HepG2 (cell line): Measurements from ENCODE around the gene DAB2. TPM values are rescaled to one million over a fixed set of nuclear protein-coding genes. Genes with fewer than 3 reads are reported as not detected.
"Not testable (repeated sequence)": the region's sequence is repeated elsewhere in the genome, so short reads cannot be mapped to it uniquely, and the experiment has no call there.

ENCODE experiments used
- ATAC-seq: fragments of 200-7000 bp; cut with Tn5 transposase; 3 replicates; pipeline ENCODE4 v1.9.1; 2020; ENCODE audit warnings: mild to moderate bottlenecking, moderate library complexity
- BruUV-seq: library from RNA; stranded (reverse); fragments of 400-500 nt; replicated peaks from 2 replicates; lab custom pipeline; 2021; lab: Mats Ljungman, UMichigan
- CTCF ChIA-PET: fragments of 300-600 bp; formaldehyde crosslinking; extraction: SDS; loops from one replicate; lab custom pipeline; 2021; ENCODE audit warnings: low total read pairs, inconsistent platforms, low intra/inter-chr PET ratio; lab: Yijun Ruan, JAX
- POLR2A ChIA-PET: fragments of 350-600 bp; sonication (Branson Sonifier 250); formaldehyde crosslinking; loops from one replicate; lab custom pipeline; 2020; ENCODE audit warnings: antibody characterized with exemption, inconsistent platforms; lab: Yijun Ruan, JAX
- DNase-seq: peaks from one replicate; pipeline ENCODE4 v3.0.0-alpha.2; 2015; ENCODE audit warnings: low spot score
- FAIRE-seq: peaks from 3 replicates; lab custom pipeline; 2011; peaks lifted over from hg19 to GRCh38; lab: Jason Lieb, UNC
- H2AFZ ChIP-seq: one replicate; pipeline ENCODE4 v1.6.1; 2011; ENCODE audit warnings: low read length, inconsistent platforms
- H3K27ac ChIP-seq: fragments of 300-600 bp; 3 replicates; pipeline ENCODE4 v1.8.0; 2011; ENCODE audit warnings: mixed run types, mild to moderate bottlenecking, mixed read lengths, low read length, inconsistent platforms; ENCODE audit not compliant: insufficient read depth; ENCODE audit errors: extremely low read length
- H3K27me3 ChIP-seq, 2 experiments: fragments of 200-600 bp in 1 of 2; 2 replicates in 1 of 2; 3 replicates in 1 of 2; pipeline versions ENCODE4 v1.6.0 to v1.8.0; 2011; ENCODE audit warnings: low read length in 2 of 2, mild to moderate bottlenecking in 2 of 2, moderate library complexity in 2 of 2, inconsistent platforms in 1 of 2; ENCODE audit not compliant: insufficient read depth in 2 of 2, control insufficient read depth in 1 of 2
- H3K36me3 ChIP-seq, 2 experiments: fragments of 200-600 bp in 1 of 2; replicated peaks in 1 of 2; 2 replicates in 1 of 2; 3 replicates in 1 of 2; pipeline versions ENCODE4 v1.5.1 to v1.8.0; 2011; ENCODE audit warnings: low read length in 2 of 2, inconsistent platforms in 1 of 2; ENCODE audit not compliant: insufficient read depth in 2 of 2, control insufficient read depth in 1 of 2
- H3K4me1 ChIP-seq: 2 replicates; pipeline ENCODE4 v1.5.1; 2012; ENCODE audit warnings: low read length, inconsistent platforms; ENCODE audit not compliant: insufficient read depth
- H3K4me2 ChIP-seq: 2 replicates; pipeline ENCODE4 v1.6.0; 2011; ENCODE audit warnings: low read depth, low read length, inconsistent platforms
- H3K4me3 ChIP-seq, 3 experiments: fragments of 200-600 bp in 1 of 3; sonication (generic), shearing (Covaris generic) in 1 of 3; replicated peaks in 1 of 3; 2 replicates each; pipeline ENCODE4 v1.5.1; 2011 to 2016; ENCODE audit warnings: low read length in 3 of 3, inconsistent platforms in 2 of 3, low read depth in 2 of 3, mild to moderate bottlenecking in 2 of 3, control low read depth in 1 of 3, mixed read lengths in 1 of 3; ENCODE audit not compliant: insufficient read depth in 1 of 3
- H3K79me2 ChIP-seq: one replicate; pipeline ENCODE4 v1.6.1; 2011; ENCODE audit warnings: low read length, inconsistent platforms; ENCODE audit not compliant: insufficient read depth
- H3K9ac ChIP-seq: 2 replicates; pipeline ENCODE4 v1.6.0; 2011; ENCODE audit warnings: mild to moderate bottlenecking, low read depth, low read length, inconsistent platforms; ENCODE audit not compliant: insufficient read depth
- H3K9me3 ChIP-seq: 2 replicates; pipeline ENCODE4 v1.5.1; 2012; ENCODE audit warnings: mild to moderate bottlenecking, low read length
- H4K20me1 ChIP-seq: 2 replicates; pipeline ENCODE4 v1.6.0; 2011; ENCODE audit warnings: inconsistent platforms, mild to moderate bottlenecking, low read length, moderate library complexity; ENCODE audit not compliant: insufficient read depth
- ATF7 ChIP-seq, 2 experiments: fragments of 450-650 bp in 1 of 2; sonication (generic) in 1 of 2; formaldehyde crosslinking in 1 of 2; IDR thresholded peaks; 2 replicates each; pipeline versions ENCODE4 v1.4.0 to v1.6.1; 2016 to 2020; ENCODE audit warnings: antibody characterized with exemption in 1 of 2, mild to moderate bottlenecking in 1 of 2, missing genetic modification reagents in 1 of 2
- CEBPZ ChIP-seq: IDR thresholded peaks from 2 replicates; pipeline ENCODE4 v1.6.1; 2012; ENCODE audit warnings: low read length, improper control_type of control experiment
- DR1 ChIP-seq: sonication (generic); formaldehyde crosslinking; IDR thresholded peaks from 2 replicates; pipeline ENCODE4 v1.8.0; 2021; ENCODE audit warnings: mild to moderate bottlenecking, missing genetic modification reagents, inconsistent platforms
- ERF ChIP-seq: IDR thresholded peaks from 2 replicates; pipeline ENCODE4 v1.6.1; 2018; ENCODE audit warnings: missing biosample characterization, missing genetic modification reagents
- KAT2B ChIP-seq: fragments of 150-350 bp; IDR thresholded peaks from 2 replicates; pipeline ENCODE4 v1.6.1; 2014; ENCODE audit warnings: low read depth, low read length, borderline replicate concordance
- RARA ChIP-seq: IDR thresholded peaks from 2 replicates; pipeline ENCODE4 v1.6.1; 2016; ENCODE audit warnings: missing genetic modification reagents, missing compliant biosample characterization
- RBAK ChIP-seq: sonication (generic); formaldehyde crosslinking; IDR thresholded peaks from 2 replicates; pipeline ENCODE4 v1.5.1; 2020; ENCODE audit warnings: mild to moderate bottlenecking, missing genetic modification reagents
- ZNF782 ChIP-seq: sonication (generic); formaldehyde crosslinking; IDR thresholded peaks from 2 replicates; pipeline ENCODE4 v1.4.0; 2020; ENCODE audit warnings: missing genetic modification reagents, mild to moderate bottlenecking, borderline replicate concordance
- whole genome bisulfite sequencing: methylation state at CpG from one replicate; pipeline ENCODE4 v1.1.6; 2017; ENCODE audit warnings: low lambda C conversion rate; 5-methylcytosine and 5-hydroxymethylcytosine counted together
- in situ Hi-C: cut with HindIII; loops from 2 replicates; pipeline ENCODE4 v1.10.0; 2017; ENCODE audit warnings: low pct_unique_long_range_greater_than_20kb; ENCODE audit not compliant: extremely low pct_ligation_motif_present
- intact Hi-C: fragments of 100-400 bp; cut with micrococcal nuclease; formaldehyde crosslinking; loops from one replicate; pipeline ENCODE4 v1.10.0; 2022; ENCODE audit not compliant: unreplicated experiment
- polyA plus RNA-seq, 8 experiments: library from polyadenylated mRNA; depleted of rRNA in 3 of 8; stranded (reverse) in 7 of 8; unstranded in 1 of 8; fragments of >200 nt; fragmentation: Illumina TruSeq in 4 of 8; extraction: Trizol in 4 of 8; gene quantifications; 2 replicates each; pipeline versions ENCODE4 v1.2.1 to v1.2.3, GENCODE V29; 2011 to 2016; ENCODE audit warnings: low read depth in 4 of 8, missing spikeins in 1 of 8, mixed read lengths in 1 of 8; ENCODE audit not compliant: insufficient read depth in 1 of 8
- total RNA-seq, 5 experiments: library from RNA; depleted of rRNA; stranded (reverse); fragments of >200 nt; fragmentation: Illumina TruSeq; extraction: Trizol; gene quantifications; 2 replicates each; pipeline ENCODE4 v1.2.3, GENCODE V29; 2016; ENCODE audit warnings: low read depth in 1 of 5

Gene DAB2
- total and polyA plus RNA-seq, 2 of the 13 experiments (the other 11 are each of a cell fraction or from before 2014, with no cell fraction given), result 6.4 to 6.5 TPM

DNA sequence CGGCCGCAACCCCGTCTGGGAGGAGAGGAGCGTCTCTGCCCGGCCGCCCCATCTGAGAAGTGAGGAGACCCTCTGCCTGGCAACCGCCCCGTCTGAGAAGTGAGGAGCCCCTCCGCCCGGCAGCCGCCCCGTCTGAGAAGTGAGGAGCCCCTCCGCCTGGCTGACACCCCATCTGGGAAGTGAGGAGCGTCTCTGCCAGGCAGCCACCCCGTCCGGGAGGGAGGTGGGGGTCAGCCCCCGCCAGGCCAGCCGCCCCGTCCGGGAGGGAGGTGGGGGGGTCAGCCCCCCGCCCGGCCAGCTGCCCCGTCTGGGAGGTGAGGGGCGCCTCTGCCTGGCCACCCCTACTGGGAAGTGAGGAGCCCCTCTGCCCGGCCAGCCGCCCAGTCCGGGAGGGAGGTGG is 90.5 kb downstream of the DAB2 start:
- BruUV-seq, result not testable (repeated sequence)

DNA sequence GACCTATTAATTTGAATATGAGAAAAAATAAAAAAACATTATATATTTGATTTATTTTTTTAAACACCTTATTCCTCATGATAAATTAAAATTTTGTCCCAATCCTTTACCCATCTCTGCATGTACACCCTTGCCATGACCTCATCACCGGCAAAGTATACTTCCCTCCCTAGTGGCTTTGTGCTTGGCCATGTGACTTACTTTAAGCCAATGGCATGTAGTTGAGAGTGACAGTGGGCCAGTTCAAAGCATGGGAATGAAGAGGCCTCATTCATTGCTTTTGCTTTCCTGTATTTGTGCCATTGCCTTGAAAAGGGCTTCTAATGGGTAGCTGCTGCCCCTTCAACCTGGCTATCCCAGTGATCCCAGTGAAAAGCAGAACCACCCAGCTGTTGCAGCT is 91.7 kb downstream of the DAB2 start:
- no peak for ATAC-seq
- no TSS peak for BruUV-seq
- ChIA-PET POLR2A (no interaction called here), CTCF (no interaction called here)
- no peak for FAIRE-seq
- Histone ChIP-seq H3K36me3 (no peaks in the 10 kb centered on the region), H3K9ac (no peak overlapping the region), H3K79me2 (no peaks in the 10 kb centered on the region), H3K27me3 (no peaks in the 10 kb centered on the region), H3K4me3 (no peak overlapping the region), H3K4me2 (no peak overlapping the region), H2AFZ (no peak overlapping the region), H3K9me3 (no peaks in the 10 kb centered on the region), H3K27ac (no peak overlapping the region), H4K20me1 (no peaks in the 10 kb centered on the region), H3K4me1 (no peaks in the 10 kb centered on the region)
- intact Hi-C loops (no loop called here), in situ Hi-C loops (no loop called here)
- TF ChIP-seq CEBPZ (no peak), RARA (CRISPR knock-in tag) (no peak), KAT2B (no peak), ZNF782 (CRISPR knock-in tag) (no peak), RBAK (CRISPR knock-in tag) (no peak), ATF7 (IDR thresholded peaks at IDR 0.05) (peak; percentile 11; the same call in 1 of the 2 replicates), ATF7 (CRISPR knock-in tag; IDR thresholded peaks at IDR 0.05) (no peak), ERF (CRISPR knock-in tag) (no peak), DR1 (CRISPR knock-in tag) (no peak)
- no peak for DNase-seq
- WGBS, result 4% methylated on average over 1 of the region's 1 CpG

More for the DNA sequence above, 90.5 kb downstream of the DAB2 start:
- H3K4me1 ChIP-seq, DNase-seq, FAIRE-seq, H3K36me3 ChIP-seq, H3K9me3 ChIP-seq, intact Hi-C loops, ATAC-seq, H3K9ac ChIP-seq, H3K27me3 ChIP-seq, H2AFZ ChIP-seq, in situ Hi-C loops, H4K20me1 ChIP-seq, CTCF ChIA-PET, H3K4me2 ChIP-seq, H3K79me2 ChIP-seq, POLR2A ChIA-PET, H3K27ac ChIP-seq, H3K4me3 ChIP-seq: not testable (repeated sequence)
- no CpG with 5 or more reads among the region's 27 CpGs for WGBS
